ENCODE data around the gene PITPNM3.

DNA sequence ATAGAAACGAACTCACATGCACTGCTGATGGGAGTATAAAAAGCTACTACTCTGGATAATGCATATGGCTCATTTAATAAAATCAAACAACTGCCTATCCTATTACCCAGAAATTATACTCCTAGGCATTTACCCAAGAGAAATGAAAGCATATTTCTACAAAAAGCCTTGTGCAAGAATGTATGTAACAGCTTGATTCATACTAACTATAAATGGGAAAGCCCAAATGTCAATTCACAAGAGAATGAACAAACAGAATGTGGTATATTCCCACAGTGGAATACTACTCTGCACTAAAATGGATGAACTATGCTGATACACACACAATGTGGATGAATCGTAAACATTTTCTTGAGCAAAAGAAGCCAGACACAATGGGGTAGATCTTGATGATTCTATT, 45.8 kb upstream of the PITPNM3 start:
- TF ChIP-seq EZH2 (IDR thresholded peaks at IDR 0.05): no peak
- TF ChIP-seq POLR2AphosphoS5 (IDR thresholded peaks at IDR 0.05; ENCODE audit: borderline replicate concordance, low read depth, low read length): no peak
